Measurements from ENCODE around the gene PTCH1. TPM values are rescaled to one million over a fixed set of nuclear protein-coding genes. Genes with fewer than 3 reads are reported as not detected.

The PTCH1 gene
- total RNA-seq, result 1.7 and 2.9 TPM in 2 replicates

DNA sequence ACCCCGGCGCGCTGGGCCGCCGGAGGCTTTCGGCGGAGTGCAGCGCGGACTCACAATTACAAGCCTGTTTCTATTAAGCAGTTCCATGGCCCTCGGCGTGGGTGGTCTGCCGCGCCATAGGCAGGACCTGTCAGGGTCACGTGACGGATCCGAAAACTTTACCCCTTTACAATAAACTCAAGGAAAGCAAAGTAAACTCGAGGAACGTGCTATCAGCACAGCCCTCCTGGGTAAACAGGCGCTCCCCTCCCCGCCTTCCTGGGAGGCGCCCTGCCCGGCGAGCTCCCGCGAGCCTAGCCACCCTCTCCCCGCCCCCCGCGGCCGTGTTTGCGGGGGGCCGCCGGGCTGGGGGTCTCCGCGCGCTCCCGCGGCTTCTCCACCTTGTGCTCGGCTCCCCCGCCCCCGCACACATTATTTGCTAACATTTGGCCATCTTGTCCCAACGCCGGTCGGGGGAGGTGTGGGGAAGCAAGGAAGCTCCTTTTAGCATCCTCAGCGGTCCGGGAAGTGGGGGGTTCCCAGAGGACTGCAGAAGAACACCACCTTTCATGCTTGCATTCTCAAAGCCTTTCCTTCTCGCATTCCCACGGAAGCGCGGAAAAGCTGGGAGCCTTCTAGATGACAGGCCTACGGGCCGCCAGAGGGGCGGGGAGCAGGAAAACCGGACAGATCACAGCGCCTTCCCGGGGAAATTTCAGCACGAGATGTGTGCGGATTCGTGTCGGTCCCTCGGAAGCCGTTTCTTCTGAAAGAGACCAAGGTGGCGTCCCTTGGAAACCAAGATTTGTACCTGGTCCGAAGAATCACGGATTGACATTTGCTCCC, at the start of gene PTCH1:
PTCH1 (minus strand) TSS at position 238 of the 825 bp plus-strand sequence.
- peak within 1 kb of the TSS; percentile 76 for H3K4me3 ChIP-seq (ENCODE audit: low read depth, low read length)
- DNase-seq (ENCODE audit: low read depth), result peak; percentile 73
- TF ChIP-seq, protein P1, sequence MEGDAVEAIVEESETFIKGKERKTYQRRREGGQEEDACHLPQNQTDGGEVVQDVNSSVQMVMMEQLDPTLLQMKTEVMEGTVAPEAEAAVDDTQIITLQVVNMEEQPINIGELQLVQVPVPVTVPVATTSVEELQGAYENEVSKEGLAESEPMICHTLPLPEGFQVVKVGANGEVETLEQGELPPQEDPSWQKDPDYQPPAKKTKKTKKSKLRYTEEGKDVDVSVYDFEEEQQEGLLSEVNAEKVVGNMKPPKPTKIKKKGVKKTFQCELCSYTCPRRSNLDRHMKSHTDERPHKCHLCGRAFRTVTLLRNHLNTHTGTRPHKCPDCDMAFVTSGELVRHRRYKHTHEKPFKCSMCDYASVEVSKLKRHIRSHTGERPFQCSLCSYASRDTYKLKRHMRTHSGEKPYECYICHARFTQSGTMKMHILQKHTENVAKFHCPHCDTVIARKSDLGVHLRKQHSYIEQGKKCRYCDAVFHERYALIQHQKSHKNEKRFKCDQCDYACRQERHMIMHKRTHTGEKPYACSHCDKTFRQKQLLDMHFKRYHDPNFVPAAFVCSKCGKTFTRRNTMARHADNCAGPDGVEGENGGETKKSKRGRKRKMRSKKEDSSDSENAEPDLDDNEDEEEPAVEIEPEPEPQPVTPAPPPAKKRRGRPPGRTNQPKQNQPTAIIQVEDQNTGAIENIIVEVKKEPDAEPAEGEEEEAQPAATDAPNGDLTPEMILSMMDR (IDR thresholded peaks at IDR 0.05; ENCODE audit: insufficient read depth, low read depth, low read length), result no peak

DNA sequence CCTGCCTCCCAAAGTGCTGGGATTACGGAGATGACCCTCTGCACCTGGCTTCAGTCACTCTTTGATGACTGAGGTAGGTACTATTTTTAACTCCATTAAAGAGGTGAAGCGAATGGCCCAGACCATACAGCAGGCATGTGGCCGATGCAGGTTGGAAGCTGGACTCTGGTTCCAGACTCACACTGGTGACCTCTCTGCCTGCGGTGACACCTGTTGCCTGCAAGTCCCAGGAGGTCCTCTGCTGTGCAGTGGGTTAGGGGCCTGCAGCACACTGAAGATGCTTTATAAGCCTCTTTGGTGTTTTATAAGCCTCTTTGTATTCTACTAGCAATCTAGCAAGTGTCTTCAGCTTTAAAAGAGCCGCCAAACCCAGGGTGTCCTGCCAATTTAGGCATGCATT, 49.2 kb upstream of the PTCH1 start:
- H3K4me3 ChIP-seq (ENCODE audit: low read depth, low read length), result no peak overlapping the region
- DNase-seq (ENCODE audit: low read depth), result no peak
- TF ChIP-seq, protein P1 (IDR thresholded peaks at IDR 0.05; ENCODE audit: insufficient read depth, low read depth, low read length), result no peak

DNA sequence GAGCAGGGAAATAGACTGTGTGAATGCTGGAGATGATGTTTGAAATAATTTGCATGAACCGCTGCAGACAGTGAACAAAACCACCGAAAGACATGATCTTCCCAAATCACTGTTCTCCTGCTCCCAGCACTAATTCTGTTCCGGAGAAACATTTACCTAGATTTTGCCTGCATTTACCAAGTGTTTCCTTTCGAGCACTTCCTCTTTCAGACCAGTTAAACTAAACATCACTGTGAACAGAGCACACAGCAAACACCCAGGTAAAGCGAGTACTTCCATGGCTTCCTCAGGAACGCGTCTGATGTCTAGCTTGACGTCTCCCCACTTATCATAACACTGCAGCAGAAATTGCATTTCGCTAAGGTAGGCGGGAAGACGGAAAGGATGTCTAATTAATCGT, 45.1 kb upstream of the PTCH1 start:
- DNase-seq (ENCODE audit: low read depth), result no peak
- TF ChIP-seq, protein P1 (IDR thresholded peaks at IDR 0.05; ENCODE audit: insufficient read depth, low read depth, low read length), result no peak
- no peak overlapping the region for H3K4me3 ChIP-seq (ENCODE audit: low read depth, low read length)

DNA sequence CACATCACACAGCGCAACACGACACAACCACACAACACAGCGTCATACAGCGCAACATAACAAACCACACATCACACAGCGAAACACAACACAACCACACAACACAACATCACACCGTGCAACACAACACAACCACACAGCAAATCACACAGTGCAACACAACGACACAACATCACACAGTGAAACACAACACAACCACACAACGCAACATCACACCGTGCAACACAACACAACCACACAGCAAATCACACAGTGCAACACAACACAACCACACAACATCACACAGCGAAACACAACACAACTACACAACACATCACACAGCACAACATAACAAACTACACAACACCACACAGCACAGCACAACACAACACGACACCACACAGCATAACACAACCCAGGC, 40.4 kb upstream of the PTCH1 start:
- H3K4me3 ChIP-seq (ENCODE audit: low read depth, low read length), result no peak overlapping the region
- DNase-seq (ENCODE audit: low read depth), result no peak

DNA sequence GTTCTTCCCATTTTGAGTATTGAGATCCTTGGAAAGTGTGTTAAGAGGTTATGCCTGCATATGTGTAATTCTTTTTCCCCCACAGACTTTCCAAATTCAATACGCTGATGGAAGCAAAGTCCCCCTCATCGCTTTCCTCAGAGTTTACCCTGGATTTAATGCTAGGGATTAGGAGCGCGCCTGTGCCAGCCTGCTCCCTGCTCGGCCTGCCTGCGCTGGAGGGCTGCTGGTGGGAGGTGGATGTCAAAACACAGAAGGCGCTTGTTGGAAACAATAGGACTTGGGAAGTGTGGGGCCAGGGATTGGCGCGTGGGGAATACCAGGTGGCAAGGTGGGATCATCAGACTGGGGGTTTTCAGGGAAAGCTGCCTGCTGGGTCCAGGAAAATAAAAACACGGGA, 39.8 kb upstream of the PTCH1 start:
- no peak overlapping the region for H3K4me3 ChIP-seq (ENCODE audit: low read depth, low read length)
- no peak for DNase-seq (ENCODE audit: low read depth)
- TF ChIP-seq, protein P1 (IDR thresholded peaks at IDR 0.05; ENCODE audit: insufficient read depth, low read depth, low read length), result no peak

More for the DNA sequence above, 40.4 kb upstream of the PTCH1 start:
- TF ChIP-seq, protein P1 (IDR thresholded peaks at IDR 0.05; ENCODE audit: insufficient read depth, low read depth, low read length), result no peak

DNA sequence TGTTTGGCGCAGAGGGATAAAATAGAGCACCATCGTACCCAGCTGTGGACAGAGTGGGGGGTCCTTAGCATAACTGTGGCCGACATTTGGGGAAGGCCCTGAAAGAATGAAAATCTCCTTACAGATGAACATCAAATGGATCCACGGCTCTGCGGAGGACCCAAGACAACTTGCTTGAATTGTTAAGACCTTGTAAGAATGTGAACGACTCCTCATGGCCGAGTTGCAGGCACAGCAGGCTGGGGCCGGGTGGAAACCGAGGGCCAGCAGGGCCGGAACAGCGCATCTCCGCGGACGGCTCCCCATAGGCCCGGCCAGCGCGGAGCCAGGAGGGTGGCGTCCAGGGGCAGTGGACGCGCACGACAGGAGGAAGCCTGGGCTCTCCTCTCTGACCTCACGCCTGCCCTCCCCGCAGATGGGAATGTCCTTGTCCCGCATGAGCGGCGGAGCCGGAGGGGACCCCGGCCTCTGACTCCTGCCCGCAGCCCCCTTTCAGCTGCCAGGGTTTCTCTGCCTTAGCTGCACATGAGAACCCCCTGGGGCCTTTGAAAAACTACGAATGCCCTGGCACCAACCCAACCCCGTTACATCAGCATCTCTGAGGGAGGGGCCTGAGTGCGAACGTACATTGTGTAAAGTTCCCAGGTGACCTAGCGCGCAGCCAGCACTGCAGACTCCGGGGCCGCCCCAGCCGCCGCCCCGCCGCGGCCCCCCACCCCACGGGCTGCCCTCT, 36.2 kb upstream of the PTCH1 start:
- no peak for DNase-seq (ENCODE audit: low read depth)
- no peak overlapping the region for H3K4me3 ChIP-seq (ENCODE audit: low read depth, low read length)
- TF ChIP-seq, protein P1 (IDR thresholded peaks at IDR 0.05; ENCODE audit: insufficient read depth, low read depth, low read length), result no peak

Measured in fibroblast of villous mesenchyme (primary cell).